HCT116 (cell line): ENCODE results near the gene FGD3. TPM values are rescaled to one million over a fixed set of nuclear protein-coding genes. Genes with fewer than 3 reads are reported as not detected.

Experiments
- ATAC-seq: fragments of 200-7000 bp; cut with Tn5 transposase; 2 replicates; pipeline ENCODE4 v1.9.1; 2020; ENCODE audit warnings: mild to moderate bottlenecking, moderate library complexity
- BruUV-seq: library from RNA; stranded (reverse); fragments of 400-500 nt; replicated peaks from 2 replicates; lab custom pipeline; 2021; lab: Mats Ljungman, UMichigan
- CTCF ChIA-PET: fragments of 300-600 bp; sonication (Branson Sonifier 250); formaldehyde crosslinking; loops from one replicate; lab custom pipeline; 2021; ENCODE audit warnings: antibody characterized with exemption; lab: Charles Lee
- POLR2A ChIA-PET: fragments of 300-600, 350-600 bp; sonication (Branson Sonifier 250); formaldehyde crosslinking; loops from one replicate; lab custom pipeline; 2021; ENCODE audit warnings: antibody characterized with exemption; lab: Charles Lee
- RAD21 ChIA-PET, 2 experiments: fragments of 300-600 bp; sonication (Branson Sonifier 250); formaldehyde crosslinking; loops; one replicate each; lab custom pipeline; 2023; ENCODE audit warnings: low total read pairs in 2 of 2; ENCODE audit not compliant: uncharacterized antibody in 2 of 2, unreplicated experiment in 2 of 2, low non-redundant PET in 1 of 2; lab: Charles Lee
- DNase-seq: peaks from one replicate; pipeline ENCODE4 v3.0.0-alpha.2; 2010; ENCODE audit warnings: low read depth, low spot score
- H2AFZ ChIP-seq: fragments of 200-600 bp; shearing (Covaris generic), sonication (generic); 2 replicates; pipeline ENCODE4 v1.6.1; 2017; ENCODE audit warnings: low read depth, mixed run types, mixed read lengths, antibody characterized with exemption, low read length; ENCODE audit not compliant: poor library complexity, severe bottlenecking
- H3K27ac ChIP-seq: 2 replicates; pipeline ENCODE4 v1.5.1; 2012; ENCODE audit warnings: low read depth, low read length
- H3K27me3 ChIP-seq: fragments of 200-600 bp; sonication (generic); 2 replicates; pipeline ENCODE4 v1.6.1; 2016; ENCODE audit warnings: mixed run types, low read length, mixed read lengths; ENCODE audit not compliant: insufficient read depth
- H3K36me3 ChIP-seq, 2 experiments: fragments of 200-500 bp in 1 of 2; fragments of 200-600 bp in 1 of 2; sonication (Bioruptor generic) in 1 of 2; sonication (generic) in 1 of 2; 2 replicates each; pipeline versions ENCODE4 v1.5.1 to v1.6.1; 2014 to 2016; ENCODE audit warnings: low read length in 2 of 2, inconsistent platforms in 1 of 2, mixed read lengths in 1 of 2, mixed run types in 1 of 2; ENCODE audit not compliant: insufficient read depth in 2 of 2, control insufficient read depth in 1 of 2
- H3K4me1 ChIP-seq, 2 experiments: fragments of 200-600 bp in 1 of 2; sonication (generic) in 1 of 2; 2 replicates each; pipeline versions ENCODE4 v1.5.1 to v1.6.1; 2012 to 2017; ENCODE audit warnings: low read length in 2 of 2, inconsistent platforms in 1 of 2, mild to moderate bottlenecking in 1 of 2, mixed read lengths in 1 of 2, mixed run types in 1 of 2, moderate library complexity in 1 of 2; ENCODE audit not compliant: insufficient read depth in 2 of 2, control insufficient read depth in 1 of 2
- H3K4me2 ChIP-seq: fragments of 200-600 bp; sonication (generic); 2 replicates; pipeline ENCODE4 v1.6.1; 2017; ENCODE audit warnings: mixed run types, low read length, mixed read lengths
- H3K4me3 ChIP-seq, 2 experiments: fragments of 200-600 bp in 1 of 2; sonication (generic) in 1 of 2; replicated peaks in 1 of 2; 2 replicates each; pipeline ENCODE4 v1.5.1; 2011 to 2016; ENCODE audit warnings: low read length in 2 of 2, control low read depth in 1 of 2, low read depth in 1 of 2, mild to moderate bottlenecking in 1 of 2, mixed read lengths in 1 of 2, mixed run types in 1 of 2
- H3K79me2 ChIP-seq: fragments of 200-600 bp; sonication (generic); 2 replicates; pipeline ENCODE4 v1.6.1; 2017; ENCODE audit warnings: mild to moderate bottlenecking, mixed run types, low read length, moderate library complexity, mixed read lengths; ENCODE audit not compliant: insufficient read depth
- H3K9ac ChIP-seq: fragments of 200-600 bp; sonication (generic); 2 replicates; pipeline ENCODE4 v1.6.1; 2016; ENCODE audit warnings: low read length, mixed read lengths
- H3K9me2 ChIP-seq: fragments of 200-600 bp; sonication (generic), shearing (Covaris generic); 2 replicates; pipeline ENCODE4 v1.6.1; 2017; ENCODE audit warnings: mixed run types, mild to moderate bottlenecking, moderate library complexity; ENCODE audit not compliant: insufficient read depth
- H3K9me3 ChIP-seq, 2 experiments: fragments of 200-500 bp in 1 of 2; fragments of 200-600 bp in 1 of 2; sonication (Bioruptor generic) in 1 of 2; sonication (generic) in 1 of 2; 2 replicates each; pipeline ENCODE4 v1.6.1; 2014 to 2017; ENCODE audit warnings: low read length in 2 of 2, mixed read lengths in 2 of 2, inconsistent platforms in 1 of 2, low read depth in 1 of 2, mild to moderate bottlenecking in 1 of 2, mixed run types in 1 of 2, moderate library complexity in 1 of 2; ENCODE audit not compliant: control insufficient read depth in 1 of 2, insufficient read depth in 1 of 2
- H4K20me1 ChIP-seq: fragments of 200-600 bp; sonication (generic), shearing (Covaris generic); 2 replicates; pipeline ENCODE4 v1.6.1; 2017; ENCODE audit warnings: mixed run types, mild to moderate bottlenecking, moderate library complexity; ENCODE audit not compliant: insufficient read depth
- ATF3 ChIP-seq: IDR thresholded peaks from 2 replicates; pipeline ENCODE4 v1.6.1; 2012
- CTCF ChIP-seq, 3 experiments: fragments of 200-600 bp in 1 of 3; sonication (generic) in 1 of 3; IDR thresholded peaks in 2 of 3; conservative IDR thresholded peaks in 1 of 3; 2 replicates each; pipeline ENCODE4 v1.5.1; 2012 to 2017; ENCODE audit warnings: low read depth in 2 of 3, low read length in 2 of 3, antibody characterized with exemption in 1 of 3, borderline replicate concordance in 1 of 3, control low read depth in 1 of 3, mild to moderate bottlenecking in 1 of 3, mixed read lengths in 1 of 3, mixed run types in 1 of 3, moderate library complexity in 1 of 3; ENCODE audit not compliant: insufficient read depth in 1 of 3
- EGR1 ChIP-seq: IDR thresholded peaks from 2 replicates; pipeline ENCODE4 v1.6.1; 2012; ENCODE audit warnings: low read depth
- ELF1 ChIP-seq: IDR thresholded peaks from 2 replicates; pipeline ENCODE4 v1.6.1; 2012; ENCODE audit warnings: low read depth, borderline replicate concordance
- FOSL1 ChIP-seq: IDR thresholded peaks from 2 replicates; pipeline ENCODE4 v1.6.1; 2012; ENCODE audit warnings: low read depth
- JUND ChIP-seq: IDR thresholded peaks from 2 replicates; pipeline ENCODE4 v1.6.1; 2012
- POLR2A ChIP-seq: IDR thresholded peaks from 2 replicates; pipeline ENCODE4 v1.7.0; 2011; ENCODE audit warnings: borderline replicate concordance; ENCODE audit not compliant: insufficient read depth, insufficient read length; ENCODE audit errors: extremely low read depth
- SIN3A ChIP-seq: IDR thresholded peaks from 2 replicates; pipeline ENCODE4 v1.6.1; 2012; ENCODE audit warnings: low read depth
- SP1 ChIP-seq: IDR thresholded peaks from 2 replicates; pipeline ENCODE4 v1.6.1; 2012; ENCODE audit warnings: low read depth
- SRF ChIP-seq: IDR thresholded peaks from 2 replicates; pipeline ENCODE4 v1.6.1; 2012; ENCODE audit warnings: low read depth
- TCF7L2 ChIP-seq: IDR thresholded peaks from 2 replicates; pipeline ENCODE4 v1.7.0; 2011; ENCODE audit warnings: borderline replicate concordance, inconsistent platforms; ENCODE audit not compliant: insufficient read depth, insufficient read length; ENCODE audit errors: extremely low read depth
- ZFX ChIP-seq: fragments of 450-650 bp; IDR thresholded peaks from 2 replicates; pipeline ENCODE4 v1.6.1; 2017
- ZNF274 ChIP-seq: fragments of 200-500 bp; sonication (Bioruptor generic); IDR thresholded peaks from 2 replicates; pipeline ENCODE4 v1.6.1; 2014; ENCODE audit warnings: mild to moderate bottlenecking, low read depth, low read length, inconsistent platforms
- intact Hi-C: fragments of 100-400 bp; cut with micrococcal nuclease; formaldehyde crosslinking; loops from 2 replicates; pipeline ENCODE4 v1.10.0; 2022
- total RNA-seq: library from RNA; stranded (reverse); gene quantifications from one replicate; pipeline ENCODE4 v1.2.1, GENCODE V29; 2021; ENCODE audit not compliant: unreplicated experiment
- TF ChIP-seq, protein P1 (sequence below): IDR thresholded peaks from 2 replicates; pipeline ENCODE4 v1.6.1; 2012
- TF ChIP-seq, protein P2 (sequence below): IDR thresholded peaks from 2 replicates; pipeline ENCODE4 v1.6.1; 2011; ENCODE audit warnings: mild to moderate bottlenecking, low read length, moderate library complexity; ENCODE audit not compliant: insufficient replicate concordance; ENCODE audit errors: extremely low read depth

FGD3 gene
- total RNA-seq, 1 experiment from 2014 or later: 3.3 TPM

GRCh38 chr9:93076101-93076791, 128.9 kb downstream of the FGD3 start:
- Histone ChIP-seq H3K9me2 (no peaks in the 10 kb centered on the region), H3K27ac (no peak overlapping the region), H3K9me3 (no peaks in the 10 kb centered on the region), H2AFZ (no peak overlapping the region), H3K4me3 (no peak overlapping the region), H3K4me1 (peaks cover 0 to 6% of the 10 kb centered on the region in 2 experiments; a peak in 1 of 4 replicates), H3K4me2 (no peak overlapping the region), H3K36me3 (no peaks in the 10 kb centered on the region), H4K20me1 (no peaks in the 10 kb centered on the region), H3K79me2 (no peaks in the 10 kb centered on the region), H3K27me3 (no peaks in the 10 kb centered on the region), H3K9ac (no peak overlapping the region)
- ATAC-seq: no peak
- ChIA-PET RAD21 (no interaction called here), CTCF (no interaction called here), POLR2A (no interaction called here)
- no peak for TF ChIP-seq FOSL1
- no peak for TF ChIP-seq ELF1
- no peak for TF ChIP-seq JUND
- no peak for TF ChIP-seq EGR1
- TF ChIP-seq POLR2A: no peak
- TF ChIP-seq ZNF274: no peak
- TF ChIP-seq TCF7L2: no peak
- TF ChIP-seq, protein P1, sequence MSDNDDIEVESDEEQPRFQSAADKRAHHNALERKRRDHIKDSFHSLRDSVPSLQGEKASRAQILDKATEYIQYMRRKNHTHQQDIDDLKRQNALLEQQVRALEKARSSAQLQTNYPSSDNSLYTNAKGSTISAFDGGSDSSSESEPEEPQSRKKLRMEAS: no peak
- TF ChIP-seq ZFX: no peak
- no peak for TF ChIP-seq SRF
- no peak for TF ChIP-seq CTCF (IDR thresholded peaks at IDR 0.05 in 2 of 3, conservative IDR thresholded peaks at IDR 0.05 in 1 of 3; ENCODE audit: borderline replicate concordance in 1 of 3, insufficient read depth in 1 of 3, low read depth in 2 of 3, low read length in 2 of 3)
- TF ChIP-seq, protein P2, sequence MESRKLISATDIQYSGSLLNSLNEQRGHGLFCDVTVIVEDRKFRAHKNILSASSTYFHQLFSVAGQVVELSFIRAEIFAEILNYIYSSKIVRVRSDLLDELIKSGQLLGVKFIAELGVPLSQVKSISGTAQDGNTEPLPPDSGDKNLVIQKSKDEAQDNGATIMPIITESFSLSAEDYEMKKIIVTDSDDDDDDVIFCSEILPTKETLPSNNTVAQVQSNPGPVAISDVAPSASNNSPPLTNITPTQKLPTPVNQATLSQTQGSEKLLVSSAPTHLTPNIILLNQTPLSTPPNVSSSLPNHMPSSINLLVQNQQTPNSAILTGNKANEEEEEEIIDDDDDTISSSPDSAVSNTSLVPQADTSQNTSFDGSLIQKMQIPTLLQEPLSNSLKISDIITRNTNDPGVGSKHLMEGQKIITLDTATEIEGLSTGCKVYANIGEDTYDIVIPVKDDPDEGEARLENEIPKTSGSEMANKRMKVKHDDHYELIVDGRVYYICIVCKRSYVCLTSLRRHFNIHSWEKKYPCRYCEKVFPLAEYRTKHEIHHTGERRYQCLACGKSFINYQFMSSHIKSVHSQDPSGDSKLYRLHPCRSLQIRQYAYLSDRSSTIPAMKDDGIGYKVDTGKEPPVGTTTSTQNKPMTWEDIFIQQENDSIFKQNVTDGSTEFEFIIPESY: no peak
- TF ChIP-seq SIN3A: no peak
- no peak for TF ChIP-seq SP1
- TF ChIP-seq ATF3: no peak
- intact Hi-C loops: no loop called here
- DNase-seq: no peak
- BruUV-seq: no TSS peak
